Epithelial cell of proximal tubule (primary cell): ENCODE results near the gene EPHB1. TPM values are rescaled to one million over a fixed set of nuclear protein-coding genes. Genes with fewer than 3 reads are reported as not detected.
"Not testable (repeated sequence)": the region's sequence is repeated elsewhere in the genome, so short reads cannot be mapped to it uniquely, and the experiment has no call there.

Source experiments
- DNase-seq: peaks from one replicate; pipeline ENCODE4 v3.0.0-alpha.2; 2011; ENCODE audit warnings: low read depth
- H3K4me3 ChIP-seq: 2 replicates; pipeline ENCODE4 v1.5.1; 2011; ENCODE audit warnings: low read depth, mild to moderate bottlenecking, low read length
- total RNA-seq: library from RNA; depleted of rRNA; stranded (reverse); fragments of >200 nt; gene quantifications from 2 replicates; pipeline ENCODE4 v1.2.3, GENCODE V29; 2015
- TF ChIP-seq, protein P1 (sequence below): conservative IDR thresholded peaks from 2 replicates; pipeline ENCODE4 v1.5.1; 2012; ENCODE audit warnings: low read depth, mild to moderate bottlenecking, low read length

The EPHB1 gene
- total RNA-seq, 1 donor from 2014 or later = 1.6 TPM

DNA sequence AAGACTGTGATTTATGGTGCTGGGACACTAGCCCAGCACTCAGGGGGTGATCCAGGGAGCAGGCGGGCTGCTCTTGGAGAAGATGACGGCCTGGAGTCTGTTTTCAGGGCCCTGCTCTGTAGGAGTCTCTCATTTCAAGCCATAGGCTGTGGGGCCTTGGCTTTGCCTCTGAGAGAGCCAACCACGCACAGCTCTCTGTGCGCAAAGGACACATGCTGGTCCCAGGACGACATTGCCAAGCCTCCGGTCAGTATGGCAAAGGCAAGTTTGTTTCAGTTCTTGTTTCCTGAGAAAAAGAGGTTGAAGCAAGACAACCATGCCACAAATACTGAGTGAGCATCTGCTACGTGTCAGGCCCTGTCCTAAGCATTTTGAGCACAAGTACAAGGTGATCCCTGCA lies 197.1 kb downstream of the EPHB1 start:
- DNase-seq = no peak
- no peak overlapping the region for H3K4me3 ChIP-seq
- TF ChIP-seq, protein P1, sequence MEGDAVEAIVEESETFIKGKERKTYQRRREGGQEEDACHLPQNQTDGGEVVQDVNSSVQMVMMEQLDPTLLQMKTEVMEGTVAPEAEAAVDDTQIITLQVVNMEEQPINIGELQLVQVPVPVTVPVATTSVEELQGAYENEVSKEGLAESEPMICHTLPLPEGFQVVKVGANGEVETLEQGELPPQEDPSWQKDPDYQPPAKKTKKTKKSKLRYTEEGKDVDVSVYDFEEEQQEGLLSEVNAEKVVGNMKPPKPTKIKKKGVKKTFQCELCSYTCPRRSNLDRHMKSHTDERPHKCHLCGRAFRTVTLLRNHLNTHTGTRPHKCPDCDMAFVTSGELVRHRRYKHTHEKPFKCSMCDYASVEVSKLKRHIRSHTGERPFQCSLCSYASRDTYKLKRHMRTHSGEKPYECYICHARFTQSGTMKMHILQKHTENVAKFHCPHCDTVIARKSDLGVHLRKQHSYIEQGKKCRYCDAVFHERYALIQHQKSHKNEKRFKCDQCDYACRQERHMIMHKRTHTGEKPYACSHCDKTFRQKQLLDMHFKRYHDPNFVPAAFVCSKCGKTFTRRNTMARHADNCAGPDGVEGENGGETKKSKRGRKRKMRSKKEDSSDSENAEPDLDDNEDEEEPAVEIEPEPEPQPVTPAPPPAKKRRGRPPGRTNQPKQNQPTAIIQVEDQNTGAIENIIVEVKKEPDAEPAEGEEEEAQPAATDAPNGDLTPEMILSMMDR = no peak

DNA sequence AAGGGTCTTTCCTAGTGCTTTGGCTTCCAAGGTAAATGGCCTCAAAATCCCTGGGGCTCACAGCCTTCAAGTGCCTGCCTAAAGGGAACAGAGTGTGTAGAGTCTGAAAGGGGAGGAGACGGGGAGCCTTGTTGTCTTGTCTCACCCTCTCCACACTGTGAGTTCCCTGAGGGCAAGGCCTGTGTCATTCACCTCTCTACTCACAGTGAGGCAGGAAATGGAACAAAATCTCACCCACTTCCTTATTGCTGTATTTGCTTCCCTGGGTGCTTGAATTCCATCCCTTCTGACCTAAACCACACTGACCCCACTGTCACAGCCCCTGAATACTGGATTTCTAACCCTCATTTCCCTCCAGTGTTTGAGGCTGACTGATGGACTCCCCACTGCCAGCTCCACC lies 197.5 kb downstream of the EPHB1 start:
- TF ChIP-seq, protein P1 = no peak
- DNase-seq = no peak
- no peak overlapping the region for H3K4me3 ChIP-seq

DNA sequence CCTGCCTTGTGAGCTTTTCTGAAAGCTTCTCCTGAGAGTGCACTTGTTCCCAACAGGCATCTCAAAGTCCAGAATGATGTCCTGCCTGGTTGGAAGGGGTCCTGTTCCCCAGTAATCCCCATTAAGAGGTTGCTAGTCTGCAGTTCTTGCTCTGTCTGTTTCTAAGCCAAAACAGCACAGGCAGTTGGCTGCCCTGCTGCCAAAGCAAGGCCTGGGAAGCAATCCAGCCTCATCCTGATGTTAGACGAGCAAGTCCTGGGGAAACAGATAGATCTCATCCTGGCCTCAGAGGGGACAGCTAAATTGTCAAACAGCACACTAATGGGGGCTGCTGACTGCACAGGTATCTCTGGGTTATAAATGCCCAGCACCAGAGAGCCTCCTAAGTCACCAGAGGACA lies 198.0 kb downstream of the EPHB1 start:
- TF ChIP-seq, protein P1 = no peak
- DNase-seq = no peak
- H3K4me3 ChIP-seq = no peak overlapping the region

DNA sequence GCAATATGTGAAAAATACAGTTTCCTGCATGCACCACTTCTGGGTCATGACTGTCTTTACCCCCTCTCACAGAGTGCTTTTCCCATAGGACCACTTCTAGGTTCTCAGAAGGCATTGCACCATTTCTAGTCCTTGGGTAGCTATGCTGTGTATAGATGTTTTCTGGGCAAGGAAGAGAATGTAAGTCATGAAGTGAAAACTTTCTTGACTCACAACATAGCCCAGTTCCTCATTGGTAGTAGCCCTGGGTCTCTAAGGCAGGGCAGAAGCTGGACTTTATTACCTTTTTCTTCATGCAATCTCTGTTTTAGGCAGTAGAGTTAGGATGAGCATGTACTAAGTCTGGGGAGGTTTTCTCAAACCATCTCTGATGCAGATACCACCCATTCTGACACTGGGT lies 203.1 kb downstream of the EPHB1 start:
- DNase-seq = no peak
- H3K4me3 ChIP-seq = no peak overlapping the region
- TF ChIP-seq, protein P1 = no peak

DNA sequence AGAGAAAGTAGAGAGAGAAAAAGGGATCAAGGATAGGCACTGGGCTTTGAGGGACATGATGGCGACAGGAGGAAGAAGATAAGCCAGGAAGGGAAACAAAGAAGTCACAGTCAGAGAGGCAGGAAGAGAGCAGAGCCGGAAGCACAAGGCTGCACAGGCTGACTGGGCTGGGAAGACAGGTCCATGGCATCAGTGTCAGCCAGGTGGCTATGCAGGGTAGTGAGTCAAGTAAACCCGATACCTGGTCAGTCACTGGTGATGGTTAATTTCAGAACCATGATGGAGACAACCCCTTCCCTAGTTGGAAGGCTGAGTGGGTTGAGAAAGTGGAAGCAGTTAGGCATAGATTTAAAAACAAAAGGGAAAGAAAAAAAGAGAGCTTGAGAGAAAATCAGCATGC lies 203.8 kb downstream of the EPHB1 start:
- DNase-seq = no peak
- no peak overlapping the region for H3K4me3 ChIP-seq
- TF ChIP-seq, protein P1 = no peak

DNA sequence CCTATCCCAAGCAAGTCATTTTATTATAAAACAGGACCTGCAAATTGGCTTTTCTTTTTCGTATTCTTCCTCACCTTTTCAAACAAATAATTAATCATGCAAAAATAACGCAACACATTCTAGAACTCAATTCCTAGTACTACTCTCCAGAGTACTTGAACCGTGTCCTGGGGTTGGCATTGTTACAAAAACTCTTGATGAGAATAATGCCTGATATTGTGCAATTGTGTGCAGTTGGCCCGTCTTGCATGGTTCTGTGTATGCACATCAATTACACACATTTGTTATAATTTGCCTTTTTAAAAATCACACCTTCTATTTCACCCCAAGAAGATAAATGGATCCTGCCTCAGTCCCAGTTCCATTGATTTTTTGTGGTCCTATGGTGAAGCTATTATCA lies 205.4 kb downstream of the EPHB1 start:
- DNase-seq = peak; percentile 30
- no peak overlapping the region for H3K4me3 ChIP-seq
- TF ChIP-seq, protein P1 = no peak

DNA sequence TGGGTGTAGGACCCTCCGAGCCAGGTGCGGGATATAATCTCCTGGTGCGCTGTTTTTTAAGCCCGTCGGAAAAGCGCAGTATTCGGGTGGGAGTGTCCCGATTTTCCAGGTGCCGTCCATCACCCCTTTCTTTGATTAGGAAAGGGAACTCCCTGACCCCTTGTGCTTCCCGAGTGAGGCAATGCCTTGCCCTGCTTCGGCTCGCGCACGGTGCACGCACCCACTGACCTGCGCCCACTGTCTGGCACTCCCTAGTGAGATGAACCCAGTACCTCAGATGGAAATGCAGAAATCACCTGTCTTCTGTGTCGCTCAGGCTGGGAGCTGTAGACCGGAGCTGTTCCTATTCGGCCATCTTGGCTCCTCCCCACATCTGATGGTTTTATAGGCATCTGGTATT lies 210.6 kb downstream of the EPHB1 start:
- H3K4me3 ChIP-seq, DNase-seq: not testable (repeated sequence)

DNA sequence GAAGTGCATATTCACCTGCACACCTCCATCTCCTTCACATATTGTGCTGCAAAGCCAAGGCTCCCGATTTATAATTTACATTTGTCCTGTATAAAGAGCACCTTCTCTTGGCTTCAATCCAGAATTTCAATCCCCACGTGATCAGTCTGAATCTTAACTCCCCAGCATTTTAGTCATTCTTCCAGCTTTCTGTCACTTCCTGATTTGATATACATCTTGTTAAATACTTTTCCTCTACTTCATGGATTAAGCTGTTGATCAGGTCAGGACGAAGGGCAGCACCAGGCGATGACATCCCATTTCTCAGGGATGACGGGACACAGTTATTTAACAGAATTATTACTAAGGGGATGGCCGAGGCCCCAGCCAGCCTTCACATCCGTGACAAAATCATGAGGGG lies 212.5 kb downstream of the EPHB1 start:
- DNase-seq = no peak
- H3K4me3 ChIP-seq = no peak overlapping the region
- TF ChIP-seq, protein P1 = no peak
